ENCODE measurements around the gene AZI2.

GRCh38 chr3:28345690-28346089 is 2.9 kb downstream of the AZI2 start:
- TF ChIP-seq CTCF (conservative IDR thresholded peaks at IDR 0.05; ENCODE audit: low read depth in 2 of 2), result no peak
- no peak for TF ChIP-seq EZH2 (IDR thresholded peaks at IDR 0.05; ENCODE audit: low read depth, unreplicated experiment)
- TF ChIP-seq CREB1 (CRISPR knock-in tag; IDR thresholded peaks at IDR 0.05; ENCODE audit: low read depth), result no peak
- no peak for TF ChIP-seq POLR2AphosphoS5 (IDR thresholded peaks at IDR 0.05; ENCODE audit: low read depth)
- TF ChIP-seq EZH2phosphoT487 (IDR thresholded peaks at IDR 0.05; ENCODE audit: unreplicated experiment), result no peak
- no peak for TF ChIP-seq JUNB (IDR thresholded peaks at IDR 0.05; ENCODE audit: unreplicated experiment)
- TF ChIP-seq ZNF114 (CRISPR knock-in tag; IDR thresholded peaks at IDR 0.05), result no peak
- TF ChIP-seq ETS1 (IDR thresholded peaks at IDR 0.05), result no peak

Measured in GM23338 (cell line).